ENCODE results near the gene MARCHF4.
A peak's percentile ranks its signal among the peaks of the same experiment; 100 is the strongest.

Gene MARCHF4

GRCh38 chr2:216371721-216372702, at the start of gene MARCHF4:
Gene MARCHF4, minus strand, starts transcription at chr2:216372483. Its CDS starts 2,223 bp downstream, at chr2:216370260.
- DNase-seq (ENCODE audit: low spot score), result peak; percentile 86

- DNase-seq (ENCODE audit: low spot score), result no peak
These were observed 48.3 kb upstream of the MARCHF4 start for GRCh38 chr2:216420367-216421101.

- no peak for DNase-seq (ENCODE audit: low spot score)
These were observed 46.7 kb upstream of the MARCHF4 start for GRCh38 chr2:216418981-216419380.

- no peak for DNase-seq (ENCODE audit: low spot score)
These were observed 44.5 kb upstream of the MARCHF4 start for GRCh38 chr2:216416571-216417307.

GRCh38 chr2:216415541-216415940, 43.3 kb upstream of the MARCHF4 start:
- no peak for DNase-seq (ENCODE audit: low spot score)

DNA sequence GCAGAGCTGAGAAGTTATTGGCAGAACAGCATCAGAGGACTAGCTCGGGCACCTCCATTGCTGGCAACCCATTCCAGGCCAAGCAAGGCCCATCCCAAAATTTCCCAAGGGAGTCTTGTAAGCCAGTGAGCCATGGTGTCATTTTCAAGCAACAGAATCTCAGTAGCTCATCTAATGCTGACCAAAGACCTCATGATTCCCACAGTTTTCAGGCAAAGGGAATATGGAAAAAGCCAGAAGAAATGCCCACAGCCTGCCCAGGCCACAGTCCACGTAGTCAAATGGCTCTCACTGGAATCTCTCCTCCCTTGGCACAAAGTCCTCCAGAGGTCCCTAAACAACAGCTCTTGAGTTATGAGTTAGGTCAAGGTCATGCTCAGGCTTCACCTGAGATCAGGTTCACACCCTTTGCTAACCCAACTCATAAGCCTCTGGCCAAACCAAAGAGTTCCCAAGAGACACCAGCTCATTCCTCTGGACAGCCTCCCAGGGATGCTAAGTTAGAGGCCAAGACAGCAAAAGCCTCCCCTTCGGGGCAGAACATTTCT, 42.6 kb upstream of the MARCHF4 start:
- no peak for DNase-seq (ENCODE audit: low spot score)

- DNase-seq (ENCODE audit: low spot score), result no peak
These were observed 41.6 kb upstream of the MARCHF4 start for GRCh38 chr2:216413882-216414281.

- DNase-seq (ENCODE audit: low spot score), result peak; percentile 96
These were observed 40.0 kb upstream of the MARCHF4 start, which contains the start of gene SMARCAL1 for GRCh38 chr2:216412022-216412999. Gene SMARCAL1, plus strand, starts transcription at chr2:216412484. Its CDS starts 2,221 bp downstream, at chr2:216414705.

GRCh38 chr2:216410550-216410949, 38.3 kb upstream of the MARCHF4 start:
- DNase-seq (ENCODE audit: low spot score), result no peak

DNA sequence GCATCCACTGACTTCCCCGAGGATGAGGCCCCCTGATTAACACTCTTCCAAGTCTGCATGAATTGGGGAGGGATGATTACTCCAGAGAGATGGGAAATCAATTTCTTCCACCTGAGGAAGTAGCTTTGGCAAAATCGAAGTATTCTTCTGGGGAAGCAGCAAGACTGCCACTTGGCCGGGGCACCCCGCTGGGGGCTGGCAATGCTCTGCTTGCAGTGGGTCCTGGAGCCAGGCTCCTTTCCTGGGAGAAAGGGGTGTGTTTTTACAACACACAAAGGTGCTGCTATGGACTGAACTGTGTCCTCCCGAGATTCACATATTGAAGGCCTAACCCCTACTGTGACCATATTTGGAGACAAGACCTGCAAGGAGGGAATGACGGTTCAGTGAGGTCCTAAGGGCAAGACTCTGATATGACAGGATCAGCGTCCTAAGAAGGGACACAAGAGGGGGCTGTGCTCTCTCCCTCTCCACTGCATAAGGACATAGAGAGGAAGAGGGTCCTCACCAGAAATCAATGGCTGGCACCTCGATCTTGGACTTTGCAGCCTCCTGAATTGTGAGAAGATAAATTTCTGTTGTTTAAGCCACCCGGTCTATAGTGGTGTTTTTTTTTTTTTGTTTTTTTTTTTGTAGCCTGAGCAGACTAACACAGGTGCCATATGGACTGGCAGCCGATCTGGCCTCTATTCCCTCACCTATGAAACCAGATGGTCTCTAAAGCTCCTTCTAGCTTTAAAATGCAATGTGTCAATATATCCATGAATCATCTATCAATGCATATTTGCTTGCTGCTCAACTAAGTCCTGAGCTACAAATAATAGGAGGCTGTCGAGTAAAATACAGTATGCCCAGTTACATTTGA, 36.4 kb upstream of the MARCHF4 start:
- DNase-seq (ENCODE audit: low spot score), result no peak

GRCh38 chr2:216406826-216407225, 34.5 kb upstream of the MARCHF4 start:
- DNase-seq (ENCODE audit: low spot score), result no peak

GRCh38 chr2:216405588-216405987, 33.3 kb upstream of the MARCHF4 start:
- no peak for DNase-seq (ENCODE audit: low spot score)

GRCh38 chr2:216404010-216404618, 31.8 kb upstream of the MARCHF4 start:
- DNase-seq (ENCODE audit: low spot score), result peak; percentile 56

DNA sequence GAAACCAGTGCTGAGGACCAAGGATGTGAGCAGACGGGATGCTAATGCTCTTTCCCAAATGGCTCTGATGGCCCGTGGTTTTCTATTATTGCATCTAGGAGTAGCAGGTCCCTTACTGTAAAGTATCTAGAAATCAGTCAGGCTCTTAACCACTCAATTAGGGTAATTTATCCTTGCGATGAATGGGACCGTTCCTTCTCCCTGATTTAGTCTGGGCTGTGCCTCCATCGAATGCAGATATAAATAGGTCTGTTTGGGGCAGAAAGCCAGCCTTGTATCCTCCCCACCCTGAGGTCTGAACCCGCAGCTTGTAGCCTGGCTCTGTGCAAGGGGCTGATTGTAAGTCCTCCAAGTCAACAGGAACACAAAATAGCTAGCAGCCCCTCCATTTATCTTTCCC, 30.5 kb upstream of the MARCHF4 start:
- DNase-seq (ENCODE audit: low spot score), result no peak

DNA sequence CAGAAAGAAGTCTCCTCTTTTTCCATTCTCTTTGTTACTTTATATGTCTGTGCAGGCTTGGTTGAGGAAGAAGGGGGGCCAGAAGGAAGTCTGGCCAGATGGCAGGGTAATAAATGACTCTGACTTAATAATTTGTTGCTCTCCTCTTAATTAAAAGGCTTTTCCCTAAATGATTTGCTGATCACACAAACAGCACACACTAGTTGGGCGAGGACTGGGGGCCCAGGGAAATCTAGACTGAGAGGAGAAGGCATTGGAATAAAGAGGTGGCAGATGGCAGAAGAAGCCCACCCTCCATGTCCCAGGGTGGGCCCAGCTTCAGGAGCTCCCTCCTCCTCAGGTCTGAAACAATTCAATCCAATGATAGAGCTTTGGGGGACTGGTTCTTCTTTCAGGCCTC, 27.3 kb upstream of the MARCHF4 start:
- DNase-seq (ENCODE audit: low spot score), result no peak

GRCh38 chr2:216394881-216395280, 22.6 kb upstream of the MARCHF4 start:
- DNase-seq (ENCODE audit: low spot score), result no peak

DNA sequence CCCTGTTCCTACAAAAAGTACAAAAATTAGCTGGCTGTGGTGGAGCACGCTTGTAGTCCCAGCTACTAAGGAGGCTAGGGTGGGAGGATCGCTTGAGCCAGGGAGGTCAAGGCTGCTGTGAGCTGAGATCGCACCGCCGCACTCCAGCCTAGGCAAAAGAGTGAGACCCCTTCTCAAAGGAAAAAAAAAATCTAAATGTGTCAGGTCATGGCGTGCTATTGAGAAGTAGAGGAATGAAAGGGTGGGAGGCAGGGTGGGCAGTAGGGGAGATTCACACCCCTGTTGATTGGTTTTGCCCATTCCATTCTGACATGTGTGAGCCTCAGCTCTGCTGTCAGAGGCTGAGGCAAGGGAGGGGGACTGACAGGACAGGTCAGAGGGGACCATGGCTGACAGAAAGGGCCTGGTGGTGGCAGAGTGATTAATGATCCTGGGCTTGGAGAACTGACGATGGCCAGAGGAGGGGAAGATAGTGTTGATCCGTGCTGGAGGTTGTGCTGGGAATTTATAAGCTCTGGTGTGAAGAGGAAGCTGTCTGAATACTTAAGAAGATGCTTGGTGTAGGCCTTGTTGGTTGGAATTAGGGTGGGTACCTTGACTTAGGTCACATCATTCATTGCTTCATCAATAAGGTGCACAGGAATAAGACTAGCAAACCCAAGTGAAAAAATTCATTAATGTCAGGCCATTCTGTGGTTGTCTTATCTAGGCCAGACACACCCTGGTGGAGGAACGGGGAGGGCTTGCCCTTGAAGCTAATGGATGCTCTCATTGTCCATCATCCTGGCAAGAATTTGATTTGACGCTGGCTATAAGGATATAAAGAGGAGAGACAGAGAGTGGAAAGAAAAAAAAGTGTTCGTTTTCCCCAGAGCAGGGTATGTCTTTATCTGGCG, 20.9 kb upstream of the MARCHF4 start:
- DNase-seq (ENCODE audit: low spot score), result no peak

DNA sequence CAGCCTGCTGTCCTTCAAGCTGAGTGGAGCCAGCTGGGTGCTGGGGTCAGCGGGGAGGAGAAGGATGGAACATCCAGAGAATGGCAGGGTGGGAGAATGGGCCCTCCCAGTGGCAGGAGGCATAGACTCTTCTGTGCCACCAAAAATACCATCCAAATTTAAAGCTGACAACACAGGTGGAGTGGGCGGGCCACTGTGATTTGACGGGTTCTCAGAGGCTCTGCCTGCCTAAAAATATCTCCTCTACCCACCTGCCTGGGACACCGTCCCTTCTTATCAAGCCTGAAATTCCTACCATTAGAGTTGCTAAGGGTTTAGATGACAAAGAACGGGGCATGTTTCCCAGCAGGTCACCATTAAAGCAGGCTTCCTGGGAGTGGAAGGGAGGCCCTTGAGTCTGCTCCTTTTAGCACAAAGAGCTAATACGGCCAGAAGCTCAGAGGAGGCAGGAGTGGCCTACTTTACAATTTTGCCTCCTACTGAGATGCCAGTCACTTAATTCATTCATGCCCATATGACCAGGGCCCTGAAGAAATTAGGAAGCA, 19.8 kb upstream of the MARCHF4 start:
- no peak for DNase-seq (ENCODE audit: low spot score)
